WERI-Rb-1 (cell line): ENCODE measurements around the gene GGA2.

Experiments used
- DNase-seq: peaks from one replicate; pipeline ENCODE4 v3.0.0-alpha.2; 2020
- H3K27ac ChIP-seq: fragments of 250-450 bp; sonication (Bioruptor Pico); 2 replicates; pipeline ENCODE4 v1.5.1; 2020; ENCODE audit warnings: mild to moderate bottlenecking, moderate library complexity
- H3K27me3 ChIP-seq: fragments of 250-450 bp; sonication (Bioruptor Pico); 2 replicates; pipeline ENCODE4 v1.5.1; 2021; ENCODE audit warnings: mild to moderate bottlenecking, low read depth, moderate library complexity; ENCODE audit not compliant: insufficient read depth, severe bottlenecking
- H3K36me3 ChIP-seq: fragments of 250-450 bp; sonication (Bioruptor Pico); 2 replicates; pipeline ENCODE4 v1.5.1; 2020; ENCODE audit warnings: mild to moderate bottlenecking, moderate library complexity
- H3K4me3 ChIP-seq: 2 replicates; pipeline ENCODE4 v1.5.1; 2011; ENCODE audit warnings: low read depth, mild to moderate bottlenecking, control low read depth, low read length
- H3K9me3 ChIP-seq: fragments of 250-450 bp; sonication (Bioruptor Pico); 2 replicates; pipeline ENCODE4 v1.5.1; 2021; ENCODE audit warnings: mild to moderate bottlenecking, moderate library complexity; ENCODE audit not compliant: severe bottlenecking
- CTCF ChIP-seq: IDR thresholded peaks from 2 replicates; pipeline ENCODE4 v1.5.1; 2011; ENCODE audit warnings: low read depth, mild to moderate bottlenecking, control low read depth, inconsistent platforms, low read length

The GGA2 gene

GRCh38 chr16:23510164-23510914, at the start of gene GGA2:
Gene GGA2, minus strand, starts transcription at chr16:23510494. Its CDS starts 83 bp downstream, at chr16:23510411.
- Histone ChIP-seq H3K27ac (peak within 1 kb of the TSS; percentile 99), H3K9me3 (no peaks in the 10 kb centered on the region), H3K4me3 (peak within 1 kb of the TSS; percentile 91), H3K36me3 (peaks cover 36% of the 10 kb centered on the region), H3K27me3 (no peaks in the 10 kb centered on the region)
- no peak for TF ChIP-seq CTCF
- peak; percentile 85 for DNase-seq

DNA sequence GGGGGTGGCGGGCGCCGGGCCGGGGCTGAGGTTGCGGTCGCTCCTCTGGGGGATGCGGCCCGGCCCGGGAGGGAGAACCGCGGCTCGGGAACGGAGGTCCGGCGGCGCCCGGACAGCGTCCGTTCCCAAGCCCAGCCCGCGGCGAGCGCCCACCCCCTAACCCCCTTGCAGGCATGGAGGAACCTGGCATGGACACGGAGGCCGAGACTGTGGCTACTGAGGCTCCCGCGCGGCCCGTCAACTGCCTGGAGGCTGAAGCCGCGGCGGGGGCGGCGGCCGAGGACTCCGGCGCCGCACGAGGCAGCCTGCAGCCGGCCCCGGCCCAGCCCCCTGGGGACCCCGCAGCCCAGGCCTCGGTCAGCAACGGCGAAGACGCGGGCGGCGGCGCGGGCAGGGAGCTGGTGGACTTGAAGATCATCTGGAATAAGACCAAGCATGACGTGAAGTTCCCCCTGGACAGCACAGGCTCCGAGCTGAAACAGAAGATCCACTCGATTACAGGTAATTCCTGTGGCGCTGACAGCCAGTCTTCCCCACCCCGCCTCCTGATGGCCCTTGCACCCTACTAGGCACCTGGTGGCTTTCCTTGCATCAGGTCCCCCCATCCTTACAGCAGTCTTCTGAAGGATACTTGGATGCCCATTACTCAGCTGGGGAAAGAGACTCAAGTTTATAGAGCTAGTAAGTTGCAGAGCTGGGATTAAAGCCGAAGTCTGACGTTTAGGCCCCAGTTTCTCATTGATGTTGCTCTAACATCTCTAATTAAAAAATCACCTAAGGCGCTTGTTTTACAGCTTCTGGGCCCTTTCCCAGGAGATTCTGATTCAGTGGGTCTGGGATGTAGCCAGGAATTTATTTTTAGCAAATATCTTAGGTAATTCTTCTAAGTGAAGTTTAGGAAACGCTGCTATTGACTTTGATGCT, 47.7 kb upstream of the GGA2 start:
- H3K27me3 ChIP-seq, result no peaks in the 10 kb centered on the region
- H3K9me3 ChIP-seq, result no peaks in the 10 kb centered on the region
- peaks cover 41% of the 10 kb centered on the region for H3K36me3 ChIP-seq
- peak; percentile 16 for DNase-seq
- H3K27ac ChIP-seq, result peak overlapping the region; percentile 92
- H3K4me3 ChIP-seq, result peak overlapping the region; percentile 69
- TF ChIP-seq CTCF, result no peak

DNA sequence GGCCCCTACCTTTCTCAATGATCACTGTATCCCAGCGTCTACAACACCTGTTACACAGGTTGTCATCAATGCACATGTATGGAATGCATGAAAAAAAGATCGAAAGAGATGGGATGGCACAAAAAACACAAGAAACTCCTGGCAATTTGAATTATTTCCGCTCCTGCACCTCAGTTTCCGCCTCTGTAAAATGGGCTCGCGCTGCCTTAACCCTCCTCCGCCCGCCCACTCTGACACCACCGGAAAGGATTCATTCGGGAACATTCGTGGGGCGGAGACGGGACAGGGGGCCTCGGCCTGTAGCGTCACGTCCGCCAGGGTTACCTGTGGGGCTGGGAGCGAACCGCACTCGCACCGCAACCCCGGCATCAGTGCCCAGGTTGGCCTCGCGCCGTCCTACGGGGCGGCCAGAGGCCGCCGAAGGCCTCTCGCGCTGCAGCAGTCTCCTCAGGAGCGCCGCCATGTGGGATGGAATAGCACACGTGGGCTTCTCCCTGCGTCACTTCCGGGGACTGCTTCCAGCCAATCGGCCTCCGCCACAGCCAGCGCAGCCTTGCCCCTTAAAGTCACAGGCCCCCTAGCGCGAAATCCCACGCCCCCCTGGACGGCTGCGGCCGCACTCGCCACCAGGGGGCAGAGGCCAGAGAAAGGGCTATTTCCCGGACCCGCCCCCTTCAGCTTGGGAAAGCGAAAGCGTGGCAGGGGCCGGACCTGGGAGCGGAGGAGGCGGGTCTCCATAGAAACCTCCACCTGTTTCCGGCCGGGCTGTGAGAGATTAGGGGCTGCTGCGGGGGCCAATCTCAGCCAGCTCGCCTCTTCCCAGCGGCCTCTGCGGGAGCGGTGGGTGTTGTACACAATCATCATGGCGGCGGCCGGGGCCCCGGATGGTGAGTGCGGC, 46.8 kb upstream of the GGA2 start, which contains the start of the genes EARS2 and UBFD1:
Gene EARS2 (minus strand): TSS at position 470 of the 898 bp plus-strand sequence. CDS start 7 bp downstream, at position 463.
Gene UBFD1 (plus strand): TSS at position 847 of the 898 bp plus-strand sequence. CDS start 16 bp downstream, at position 863.
- Histone ChIP-seq H3K36me3 (peaks cover 40% of the 10 kb centered on the region), H3K4me3 (peak within 1 kb of the TSS; percentile 69), H3K27me3 (no peaks in the 10 kb centered on the region), H3K27ac (peak within 1 kb of the TSS; percentile 92), H3K9me3 (no peaks in the 10 kb centered on the region)
- TF ChIP-seq CTCF, result peak; percentile 78
- DNase-seq, result peak; percentile 99

DNA sequence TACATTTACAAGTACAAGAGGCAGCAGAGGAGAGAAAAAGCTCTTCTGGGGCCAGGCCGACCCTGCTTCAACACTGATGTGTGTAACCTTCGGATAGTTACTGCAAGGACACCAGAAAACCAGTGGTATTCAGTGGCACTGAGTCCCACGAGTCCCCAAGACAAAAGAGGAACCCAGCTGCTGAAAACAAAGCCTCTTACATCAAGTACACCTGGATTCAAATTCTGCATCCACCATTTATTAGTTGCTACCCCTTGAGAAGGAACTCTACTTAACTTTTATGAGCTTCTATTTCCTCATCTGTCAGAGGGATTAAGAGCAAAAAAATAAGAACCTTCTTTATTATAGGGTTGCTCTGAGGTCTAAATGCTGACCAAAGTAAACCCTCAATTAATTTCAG, 44.2 kb upstream of the GGA2 start:
- Histone ChIP-seq H3K4me3 (no peak overlapping the region), H3K36me3 (peaks cover 37% of the 10 kb centered on the region), H3K27me3 (no peaks in the 10 kb centered on the region), H3K27ac (no peak overlapping the region), H3K9me3 (no peaks in the 10 kb centered on the region)
- no peak for TF ChIP-seq CTCF
- DNase-seq, result no peak

GRCh38 chr16:23552161-23552560, 41.9 kb upstream of the GGA2 start:
- TF ChIP-seq CTCF, result no peak
- H3K4me3 ChIP-seq, result no peak overlapping the region
- DNase-seq, result no peak
- no peaks in the 10 kb centered on the region for H3K9me3 ChIP-seq
- peaks cover 49% of the 10 kb centered on the region for H3K36me3 ChIP-seq
- H3K27me3 ChIP-seq, result no peaks in the 10 kb centered on the region
- H3K27ac ChIP-seq, result no peak overlapping the region
